SK-N-SH (cell line): Measurements from ENCODE around the gene DENND1A. TPM values are rescaled to one million over a fixed set of nuclear protein-coding genes. Genes with fewer than 3 reads are reported as not detected.

ENCODE experiments used
- CTCF ChIA-PET: fragments of 300-600, 350-600 bp; formaldehyde crosslinking; extraction: SDS; loops from one replicate; lab custom pipeline; 2021; lab: Yijun Ruan, JAX
- POLR2A ChIA-PET: fragments of 350-600 bp; sonication (Branson Sonifier 250); formaldehyde crosslinking; extraction: SDS; loops from one replicate; lab custom pipeline; 2020; ENCODE audit warnings: antibody characterized with exemption, inconsistent platforms; lab: Yijun Ruan, JAX
- DNase-seq: peaks from one replicate; pipeline ENCODE4 v3.0.0; 2012
- H2AFZ ChIP-seq: fragments of 200-600 bp; sonication (generic); 2 replicates; pipeline ENCODE4 v1.8.1; 2016; ENCODE audit warnings: antibody characterized with exemption, mild to moderate bottlenecking, low read depth
- H3F3A ChIP-seq: fragments of 200-600 bp; sonication (generic); replicated peaks from 2 replicates; pipeline ENCODE3; 2016; ENCODE audit warnings: antibody characterized with exemption, mild to moderate bottlenecking; ENCODE audit not compliant: insufficient read depth
- H3K27ac ChIP-seq, 2 experiments: fragments of 200-500 bp in 1 of 2; fragments of 200-600 bp in 1 of 2; sonication (Bioruptor generic) in 1 of 2; sonication (generic), shearing (Covaris generic) in 1 of 2; 2 replicates each; pipeline versions ENCODE4 v1.5.1 to v1.6.1; 2014 to 2016; ENCODE audit warnings: low read depth in 2 of 2, inconsistent platforms in 1 of 2, low read length in 1 of 2, mild to moderate bottlenecking in 1 of 2, mixed read lengths in 1 of 2
- H3K27me3 ChIP-seq: fragments of 200-600 bp; sonication (generic), shearing (Covaris generic); 2 replicates; pipeline ENCODE4 v1.6.1; 2016; ENCODE audit warnings: mixed run types; ENCODE audit not compliant: insufficient read depth
- H3K36me3 ChIP-seq, 2 experiments: fragments of 200-500 bp in 1 of 2; fragments of 200-600 bp in 1 of 2; sonication (Bioruptor generic) in 1 of 2; sonication (generic) in 1 of 2; replicated peaks in 1 of 2; 2 replicates each; pipeline versions ENCODE3 to v1.5.1; 2014 to 2016; ENCODE audit warnings: low read length in 1 of 2, mild to moderate bottlenecking in 1 of 2; ENCODE audit not compliant: insufficient read depth in 2 of 2, control insufficient read depth in 1 of 2
- H3K4me1 ChIP-seq, 2 experiments: fragments of 200-500 bp in 1 of 2; fragments of 200-600 bp in 1 of 2; sonication (Bioruptor generic) in 1 of 2; sonication (generic), shearing (Covaris generic) in 1 of 2; 2 replicates each; pipeline versions ENCODE4 v1.5.1 to v1.6.1; 2014 to 2016; ENCODE audit warnings: low read depth in 1 of 2, low read length in 1 of 2, mixed run types in 1 of 2; ENCODE audit not compliant: insufficient read depth in 2 of 2, control insufficient read depth in 1 of 2
- H3K4me2 ChIP-seq: fragments of 200-600 bp; sonication (generic), shearing (Covaris generic); 2 replicates; pipeline ENCODE4 v1.6.1; 2017; ENCODE audit warnings: mixed run types
- H3K4me3 ChIP-seq, 2 experiments: fragments of 200-500 bp in 1 of 2; fragments of 200-600 bp in 1 of 2; sonication (Bioruptor generic) in 1 of 2; sonication (generic), shearing (Covaris generic) in 1 of 2; 2 replicates each; pipeline versions ENCODE4 v1.5.1 to v1.8.1; 2014 to 2016; ENCODE audit warnings: low read depth in 2 of 2, inconsistent platforms in 1 of 2, low read length in 1 of 2, mild to moderate bottlenecking in 1 of 2, mixed read lengths in 1 of 2, moderate library complexity in 1 of 2
- H3K79me2 ChIP-seq: fragments of 200-600 bp; sonication (generic); 2 replicates; pipeline ENCODE4 v1.8.1; 2017; ENCODE audit warnings: mild to moderate bottlenecking; ENCODE audit not compliant: insufficient read depth
- H3K9ac ChIP-seq: fragments of 200-600 bp; sonication (generic); 2 replicates; pipeline ENCODE4 v1.6.1; 2017; ENCODE audit warnings: mixed run types
- H3K9me2 ChIP-seq: fragments of 200-600 bp; sonication (generic); 2 replicates; pipeline ENCODE4 v1.6.1; 2017; ENCODE audit warnings: mixed run types
- H3K9me3 ChIP-seq: fragments of 200-600 bp; sonication (generic); 2 replicates; pipeline ENCODE4 v1.6.1; 2017; ENCODE audit warnings: mixed run types, mild to moderate bottlenecking, moderate library complexity
- H4K20me1 ChIP-seq: fragments of 200-600 bp; sonication (generic); 2 replicates; pipeline ENCODE4 v1.6.1; 2017; ENCODE audit warnings: mild to moderate bottlenecking, mixed run types; ENCODE audit not compliant: insufficient read depth
- EP300 ChIP-seq, 2 experiments: IDR thresholded peaks; 2 replicates each; pipeline versions ENCODE4 v1.4.0 to v1.6.1; 2012; ENCODE audit warnings: borderline replicate concordance in 1 of 2, low read depth in 1 of 2, low read length in 1 of 2
- EZH2phosphoT487 ChIP-seq: fragments of 200-600 bp; sonication (generic); IDR thresholded peaks from 2 replicates; pipeline ENCODE4 v1.6.1; 2017; ENCODE audit warnings: low read depth, mixed run types, mild to moderate bottlenecking, antibody characterized with exemption, moderate library complexity, borderline replicate concordance
- FOSL2 ChIP-seq: IDR thresholded peaks from 2 replicates; pipeline ENCODE4 v1.4.0; 2012; ENCODE audit warnings: low read depth, mild to moderate bottlenecking, moderate library complexity, borderline replicate concordance
- JUND ChIP-seq: IDR thresholded peaks from 2 replicates; pipeline ENCODE4 v1.4.0; 2012
- NFIC ChIP-seq: IDR thresholded peaks from 2 replicates; pipeline ENCODE4 v1.4.0; 2012; ENCODE audit warnings: borderline replicate concordance
- POLR2AphosphoS5 ChIP-seq: IDR thresholded peaks from 2 replicates; pipeline ENCODE4 v1.6.1; 2012; ENCODE audit warnings: low read depth, low read length
- TCF12 ChIP-seq: IDR thresholded peaks from 2 replicates; pipeline ENCODE4 v1.4.0; 2012
- TEAD4 ChIP-seq: IDR thresholded peaks from 2 replicates; pipeline ENCODE4 v1.4.0; 2012; ENCODE audit warnings: mild to moderate bottlenecking, borderline replicate concordance; ENCODE audit not compliant: insufficient read depth
- YY1 ChIP-seq: IDR thresholded peaks from 2 replicates; pipeline ENCODE4 v1.4.0; 2012; ENCODE audit warnings: low read depth, mild to moderate bottlenecking
- WGBS: methylation state at CpG from one replicate; pipeline ENCODE4 v1.1.6; 2017; ENCODE audit warnings: low lambda C conversion rate; 5-methylcytosine and 5-hydroxymethylcytosine counted together
- polyA plus RNA-seq, 3 experiments: library from polyadenylated mRNA; depleted of rRNA; stranded (reverse); fragments of >200 nt; gene quantifications; 2 replicates each; pipeline ENCODE4 v1.2.3, GENCODE V29; 2012
- TF ChIP-seq, protein P1 (sequence below): fragments of 150-350 bp; IDR thresholded peaks from 2 replicates; pipeline ENCODE4 v1.6.1; 2017; ENCODE audit warnings: antibody characterized with exemption, low read length, low read depth, borderline replicate concordance
- TF ChIP-seq, protein P2 (sequence below): IDR thresholded peaks from 2 replicates; pipeline ENCODE4; 2012
- TF ChIP-seq, protein P3 (sequence below): fragments of 150-350 bp; IDR thresholded peaks from 2 replicates; pipeline ENCODE4 v1.6.1; 2016; ENCODE audit warnings: mild to moderate bottlenecking, low read depth, low read length

DENND1A gene
- polyA plus RNA-seq, 1 of the 3 experiments (the other 2 are of a cell fraction), result 25.4 TPM

DNA sequence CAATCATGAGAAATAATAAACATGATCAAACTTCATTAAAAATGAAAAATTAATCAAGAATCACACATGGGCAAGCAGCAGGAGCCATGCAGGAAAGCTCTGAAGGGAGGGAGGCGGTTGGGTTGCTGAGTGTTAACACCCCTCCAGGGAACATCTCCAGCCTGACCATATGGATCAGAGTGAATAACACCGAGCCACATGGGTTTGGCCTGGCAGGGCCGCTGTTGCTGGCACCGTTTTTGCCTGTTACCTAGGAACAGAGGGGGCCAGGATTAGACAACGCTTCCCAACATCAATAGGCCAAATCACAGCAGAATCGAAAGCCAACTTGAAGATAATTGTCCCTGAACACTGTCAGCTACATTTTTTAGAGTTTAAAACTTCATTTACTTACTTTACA lies 160.2 kb downstream of the DENND1A start (continued):
- TF ChIP-seq, protein P1, sequence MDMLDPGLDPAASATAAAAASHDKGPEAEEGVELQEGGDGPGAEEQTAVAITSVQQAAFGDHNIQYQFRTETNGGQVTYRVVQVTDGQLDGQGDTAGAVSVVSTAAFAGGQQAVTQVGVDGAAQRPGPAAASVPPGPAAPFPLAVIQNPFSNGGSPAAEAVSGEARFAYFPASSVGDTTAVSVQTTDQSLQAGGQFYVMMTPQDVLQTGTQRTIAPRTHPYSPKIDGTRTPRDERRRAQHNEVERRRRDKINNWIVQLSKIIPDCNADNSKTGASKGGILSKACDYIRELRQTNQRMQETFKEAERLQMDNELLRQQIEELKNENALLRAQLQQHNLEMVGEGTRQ, result no peak

DNA sequence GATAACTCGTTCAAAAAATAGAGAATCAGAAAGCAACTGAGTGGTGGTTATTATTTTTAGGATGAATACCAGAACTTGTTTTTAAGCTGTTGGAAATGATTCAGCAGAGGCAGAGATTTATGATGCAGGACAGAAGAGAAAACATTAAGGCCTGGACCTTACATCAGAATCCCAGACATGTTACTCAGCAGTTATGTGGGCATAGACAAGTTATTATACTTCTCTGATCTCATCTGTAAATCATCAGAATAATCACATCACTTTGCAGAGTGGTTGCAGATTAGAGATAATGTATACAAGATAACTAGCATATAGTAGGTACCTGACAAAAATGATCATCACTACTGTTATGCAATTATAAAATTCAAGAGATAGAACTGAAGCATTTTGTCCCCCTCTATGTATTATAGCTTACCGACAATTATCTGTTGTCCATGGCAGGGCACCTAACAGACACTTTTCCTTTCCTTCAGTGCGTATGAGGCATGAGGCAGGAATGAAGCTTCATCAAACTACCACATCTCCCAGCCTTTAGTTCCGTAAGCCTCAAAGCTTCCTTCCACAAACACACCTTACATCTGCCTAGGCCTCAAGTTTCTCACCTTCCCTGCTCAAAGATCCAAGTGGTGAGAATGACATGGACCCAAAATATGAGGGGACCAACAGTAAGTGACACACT lies 165.9 kb downstream of the DENND1A start:
- H3K9me2 ChIP-seq, result no peaks in the 10 kb centered on the region
- POLR2A ChIA-PET, result no interaction called here
- CTCF ChIA-PET, result interaction anchor here (0.7 kb wide), 1 partner anchor 51 kb away, joined by 3 read pairs; no protein-coding TSS in a partner anchor
- H4K20me1 ChIP-seq, result peaks cover 5% of the 10 kb centered on the region; the same call in 1 of the 2 replicates
- no peaks in the 10 kb centered on the region for H3K27me3 ChIP-seq
- peak overlapping the region; percentile 40 to 43; a peak in 3 of 4 replicates for H3K27ac ChIP-seq
- H3F3A ChIP-seq, result peaks cover 15% of the 10 kb centered on the region
- H3K79me2 ChIP-seq, result no peaks in the 10 kb centered on the region
- no peak overlapping the region for H3K9ac ChIP-seq
- 78% methylated on average over 4 of the region's 4 CpGs for WGBS
- TF ChIP-seq FOSL2, result peak; percentile 73
- TF ChIP-seq TEAD4, result peak; percentile 71; the same call in 1 of the 2 replicates
- TF ChIP-seq EP300 (IDR thresholded peaks at IDR 0.05; ENCODE audit: borderline replicate concordance in 1 of 2, low read depth in 1 of 2, low read length in 1 of 2), result peak; percentile 22 to 76; a peak in 1 of 4 replicates
- peak; percentile 74; the same call in 1 of the 2 replicates for TF ChIP-seq POLR2AphosphoS5
- TF ChIP-seq, protein P2, sequence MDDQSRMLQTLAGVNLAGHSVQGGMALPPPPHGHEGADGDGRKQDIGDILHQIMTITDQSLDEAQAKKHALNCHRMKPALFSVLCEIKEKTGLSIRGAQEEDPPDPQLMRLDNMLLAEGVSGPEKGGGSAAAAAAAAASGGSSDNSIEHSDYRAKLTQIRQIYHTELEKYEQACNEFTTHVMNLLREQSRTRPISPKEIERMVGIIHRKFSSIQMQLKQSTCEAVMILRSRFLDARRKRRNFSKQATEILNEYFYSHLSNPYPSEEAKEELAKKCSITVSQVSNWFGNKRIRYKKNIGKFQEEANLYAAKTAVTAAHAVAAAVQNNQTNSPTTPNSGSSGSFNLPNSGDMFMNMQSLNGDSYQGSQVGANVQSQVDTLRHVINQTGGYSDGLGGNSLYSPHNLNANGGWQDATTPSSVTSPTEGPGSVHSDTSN, result peak; percentile 95
- TF ChIP-seq EZH2phosphoT487, result no peak
- peak; percentile 93 for TF ChIP-seq TCF12
- TF ChIP-seq, protein P3, sequence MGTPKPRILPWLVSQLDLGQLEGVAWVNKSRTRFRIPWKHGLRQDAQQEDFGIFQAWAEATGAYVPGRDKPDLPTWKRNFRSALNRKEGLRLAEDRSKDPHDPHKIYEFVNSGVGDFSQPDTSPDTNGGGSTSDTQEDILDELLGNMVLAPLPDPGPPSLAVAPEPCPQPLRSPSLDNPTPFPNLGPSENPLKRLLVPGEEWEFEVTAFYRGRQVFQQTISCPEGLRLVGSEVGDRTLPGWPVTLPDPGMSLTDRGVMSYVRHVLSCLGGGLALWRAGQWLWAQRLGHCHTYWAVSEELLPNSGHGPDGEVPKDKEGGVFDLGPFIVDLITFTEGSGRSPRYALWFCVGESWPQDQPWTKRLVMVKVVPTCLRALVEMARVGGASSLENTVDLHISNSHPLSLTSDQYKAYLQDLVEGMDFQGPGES, result no peak
- TF ChIP-seq NFIC, result peak; percentile 44
- TF ChIP-seq YY1, result no peak
- TF ChIP-seq JUND, result peak; percentile 80
- no peak overlapping the region for H2AFZ ChIP-seq
- no peak overlapping the region for H3K4me3 ChIP-seq
- H3K4me2 ChIP-seq, result no peak overlapping the region; the same call in 1 of the 2 replicates
- peaks cover 0 to 5% of the 10 kb centered on the region in 2 experiments for H3K36me3 ChIP-seq
- H3K9me3 ChIP-seq, result no peaks in the 10 kb centered on the region
- no peak for DNase-seq
- H3K4me1 ChIP-seq, result peaks cover 0 to 2% of the 10 kb centered on the region in 2 experiments; a peak in 3 of 4 replicates
